Smooth muscle cell (in vitro differentiated cells): ENCODE results near the gene SUCNR1. TPM values are rescaled to one million over a fixed set of nuclear protein-coding genes. Genes with fewer than 3 reads are reported as not detected.
"Not testable (repeated sequence)": the region's sequence is repeated elsewhere in the genome, so short reads cannot be mapped to it uniquely, and the experiment has no call there.

Experiments used
- DNase-seq: peaks from one replicate; lab custom pipeline; 2025; ENCODE audit not compliant: unreplicated experiment; lab: John Stamatoyannopoulos, UW
- H2AFZ ChIP-seq: fragments of 200-600 bp; sonication (generic); 2 replicates; pipeline ENCODE4 v1.6.0; 2016; ENCODE audit warnings: antibody characterized with exemption, low read depth, mild to moderate bottlenecking
- H3F3A ChIP-seq: fragments of 200-600 bp; sonication (generic); 2 replicates; pipeline ENCODE4 v1.6.0; 2017; ENCODE audit warnings: antibody characterized with exemption, low read depth
- H3K27ac ChIP-seq: fragments of 200-600 bp; sonication (generic); 2 replicates; pipeline ENCODE4 v1.5.1; 2016; ENCODE audit warnings: low read depth, mild to moderate bottlenecking
- H3K27me3 ChIP-seq: fragments of 200-600 bp; sonication (generic); 2 replicates; pipeline ENCODE4 v1.6.1; 2016; ENCODE audit warnings: low read depth, mild to moderate bottlenecking
- H3K36me3 ChIP-seq: fragments of 200-600 bp; sonication (generic); 2 replicates; pipeline ENCODE4 v1.5.1; 2016; ENCODE audit warnings: low read depth
- H3K4me1 ChIP-seq: fragments of 200-600 bp; sonication (generic); 2 replicates; pipeline ENCODE4 v1.5.1; 2016; ENCODE audit warnings: low read depth
- H3K4me2 ChIP-seq: fragments of 200-600 bp; sonication (generic); 2 replicates; pipeline ENCODE4 v1.6.0; 2016; ENCODE audit warnings: mild to moderate bottlenecking
- H3K4me3 ChIP-seq: fragments of 200-600 bp; sonication (generic); 2 replicates; pipeline ENCODE4 v1.5.1; 2016; ENCODE audit warnings: mild to moderate bottlenecking
- H3K79me2 ChIP-seq: fragments of 200-600 bp; sonication (generic); 2 replicates; pipeline ENCODE4 v1.6.0; 2016; ENCODE audit warnings: low read depth, mild to moderate bottlenecking
- H3K9ac ChIP-seq: fragments of 200-600 bp; sonication (generic); 2 replicates; pipeline ENCODE4 v1.6.0; 2016; ENCODE audit warnings: low read depth
- H3K9me3 ChIP-seq: fragments of 200-600 bp; sonication (generic); replicated peaks from 2 replicates; pipeline ENCODE4 v1.5.1; 2016; ENCODE audit warnings: low read depth
- H4K20me1 ChIP-seq: fragments of 200-600 bp; sonication (generic); 2 replicates; pipeline ENCODE4 v1.6.0; 2016; ENCODE audit warnings: low read depth
- CTCF ChIP-seq: fragments of 200-600 bp; sonication (generic); IDR thresholded peaks from 2 replicates; pipeline ENCODE4 v1.5.1; 2017; ENCODE audit warnings: borderline replicate concordance, mild to moderate bottlenecking, antibody characterized with exemption; ENCODE audit not compliant: insufficient read depth, poor library complexity, severe bottlenecking
- WGBS: methylation state at CpG from one replicate; pipeline ENCODE4 v1.1.7; 2016; ENCODE audit warnings: low lambda C conversion rate; 5-methylcytosine and 5-hydroxymethylcytosine counted together
- polyA plus RNA-seq: library from polyadenylated mRNA; unstranded; fragments of >200 nt; fragmentation: Nextera tagmentation; extraction: Ambion mirVana; gene quantifications from 2 replicates; pipeline ENCODE4 v1.2.1, GENCODE V29; 2016
- total RNA-seq: library from RNA; depleted of rRNA; stranded (reverse); fragments of >200 nt; gene quantifications from 2 replicates; pipeline ENCODE4 v1.2.3, GENCODE V29; 2014

SUCNR1 gene
- total and polyA plus RNA-seq, 2 experiments from 2014 or later: not detected

- WGBS: 91% methylated on average over 3 of the region's 3 CpGs
- no peaks in the 10 kb centered on the region for H3K79me2 ChIP-seq
Observed at GRCh38 chr3:151879679-151880415, 6.4 kb downstream of the SUCNR1 start.

GRCh38 chr3:151880416-151880690, 6.9 kb downstream of the SUCNR1 start:
- no peak for TF ChIP-seq CTCF
- no peak for DNase-seq
- Histone ChIP-seq H3K79me2 (no peaks in the 10 kb centered on the region), H4K20me1 (no peaks in the 10 kb centered on the region), H3K4me2 (peak overlapping the region; percentile 49), H3K4me3 (no peak overlapping the region), H3K9ac (no peak overlapping the region), H3K36me3 (no peaks in the 10 kb centered on the region), H3K27ac (peak overlapping the region; percentile 3), H3K4me1 (no peaks in the 10 kb centered on the region), H3K9me3 (no peaks in the 10 kb centered on the region), H3K27me3 (no peaks in the 10 kb centered on the region), H2AFZ (no peak overlapping the region), H3F3A (no peaks in the 10 kb centered on the region)
- 68% methylated on average over 2 of the region's 2 CpGs for WGBS

More at GRCh38 chr3:151879679-151880415, 6.4 kb downstream of the SUCNR1 start:
- Histone ChIP-seq H4K20me1 (no peaks in the 10 kb centered on the region), H2AFZ (peak overlapping the region; percentile 50), H3K4me2 (peak overlapping the region; percentile 49), H3F3A (no peaks in the 10 kb centered on the region), H3K9ac (no peak overlapping the region), H3K4me3 (no peak overlapping the region), H3K9me3 (no peaks in the 10 kb centered on the region), H3K27ac (peak overlapping the region; percentile 3), H3K27me3 (no peaks in the 10 kb centered on the region), H3K36me3 (no peaks in the 10 kb centered on the region), H3K4me1 (no peaks in the 10 kb centered on the region)
- DNase-seq: no peak
- no peak for TF ChIP-seq CTCF

GRCh38 chr3:151881137-151881536, 7.7 kb downstream of the SUCNR1 start:
- Histone ChIP-seq H3K79me2 (no peaks in the 10 kb centered on the region), H3K4me2 (no peak overlapping the region), H3K4me1 (no peaks in the 10 kb centered on the region), H3K36me3 (no peaks in the 10 kb centered on the region), H3K4me3 (no peak overlapping the region), H3K27ac (no peak overlapping the region), H4K20me1 (no peaks in the 10 kb centered on the region), H3K9me3 (no peaks in the 10 kb centered on the region), H3K9ac (no peak overlapping the region), H2AFZ (no peak overlapping the region), H3K27me3 (no peaks in the 10 kb centered on the region), H3F3A (no peaks in the 10 kb centered on the region)
- no peak for TF ChIP-seq CTCF
- WGBS: 89% methylated on average over 6 of the region's 6 CpGs
- DNase-seq: no peak

GRCh38 chr3:151885397-151885796, 12.0 kb downstream of the SUCNR1 start:
- 93% methylated on average over 3 of the region's 3 CpGs for WGBS
- not testable (repeated sequence) for H3K36me3 ChIP-seq, H3K4me2 ChIP-seq, H3K27me3 ChIP-seq, H3F3A ChIP-seq, H2AFZ ChIP-seq, H3K9me3 ChIP-seq, H3K27ac ChIP-seq, H4K20me1 ChIP-seq, H3K4me3 ChIP-seq, H3K79me2 ChIP-seq, H3K4me1 ChIP-seq, H3K9ac ChIP-seq, DNase-seq

- not testable (repeated sequence) for H3K9me3 ChIP-seq, H3K27me3 ChIP-seq, H3K4me2 ChIP-seq, DNase-seq, H4K20me1 ChIP-seq, H3F3A ChIP-seq, H3K27ac ChIP-seq, H3K4me1 ChIP-seq, H3K79me2 ChIP-seq, H3K4me3 ChIP-seq, H3K9ac ChIP-seq, H2AFZ ChIP-seq, H3K36me3 ChIP-seq
- 88% methylated on average over 1 of the region's 3 CpGs for WGBS
Observed at GRCh38 chr3:151887450-151888211, 14.2 kb downstream of the SUCNR1 start.
